OCI-LY1 (cell line): ENCODE data around the gene ERO1A.

Source experiments
- H2AFZ ChIP-seq: fragments of 200-600 bp; sonication (generic), shearing (Covaris generic); 2 replicates; pipeline ENCODE4 v1.6.0; 2014; ENCODE audit warnings: antibody characterized with exemption, mild to moderate bottlenecking, low read length
- H3F3A ChIP-seq: fragments of 200-600 bp; sonication (generic), shearing (Covaris generic); 2 replicates; pipeline ENCODE4 v1.6.0; 2014; ENCODE audit warnings: mild to moderate bottlenecking, antibody characterized with exemption, low read length, moderate library complexity; ENCODE audit not compliant: insufficient read depth
- H3K27ac ChIP-seq: fragments of 200-600 bp; sonication (generic); 2 replicates; pipeline ENCODE4 v1.5.1; 2014; ENCODE audit warnings: low read length, mixed run types, mild to moderate bottlenecking, low read depth; ENCODE audit not compliant: poor library complexity, severe bottlenecking
- H3K27me3 ChIP-seq: fragments of 200-600 bp; sonication (generic); 2 replicates; pipeline ENCODE4 v1.6.0; 2014; ENCODE audit warnings: antibody characterized with exemption, mild to moderate bottlenecking, low read length, moderate library complexity; ENCODE audit not compliant: insufficient read depth
- H3K36me3 ChIP-seq: fragments of 200-600 bp; sonication (generic); 2 replicates; pipeline ENCODE4 v1.6.1; 2014; ENCODE audit warnings: mild to moderate bottlenecking, antibody characterized with exemption, low read length, moderate library complexity, mixed read lengths; ENCODE audit not compliant: insufficient read depth
- H3K4me1 ChIP-seq: fragments of 200-600 bp; sonication (generic); 2 replicates; pipeline ENCODE4 v1.5.1; 2014; ENCODE audit warnings: mild to moderate bottlenecking, low read length, moderate library complexity; ENCODE audit not compliant: insufficient read depth, severe bottlenecking
- H3K4me2 ChIP-seq: fragments of 200-600 bp; sonication (generic), shearing (Covaris generic); 2 replicates; pipeline ENCODE4 v1.6.1; 2014; ENCODE audit warnings: low read length
- H3K4me3 ChIP-seq: fragments of 200-600 bp; sonication (generic); 2 replicates; pipeline ENCODE4 v1.5.1; 2014; ENCODE audit warnings: low read length, low read depth, mild to moderate bottlenecking, mixed read lengths; ENCODE audit not compliant: poor library complexity, severe bottlenecking
- H3K79me2 ChIP-seq: fragments of 200-600 bp; shearing (Covaris generic); 2 replicates; pipeline ENCODE4 v1.6.1; 2016; ENCODE audit warnings: mixed run types, low read length, mixed read lengths; ENCODE audit not compliant: insufficient read depth
- H3K9ac ChIP-seq: fragments of 200-600 bp; sonication (generic), shearing (Covaris generic); 2 replicates; pipeline ENCODE4 v1.6.1; 2014; ENCODE audit warnings: mild to moderate bottlenecking, low read length, mixed read lengths
- H3K9me2 ChIP-seq: fragments of 200-600 bp; sonication (generic), shearing (Covaris generic); 2 replicates; pipeline ENCODE4 v1.6.1; 2014; ENCODE audit warnings: low read depth, mild to moderate bottlenecking, low read length, mixed read lengths
- H3K9me3 ChIP-seq: fragments of 200-600 bp; shearing (Covaris generic); 2 replicates; pipeline ENCODE4 v1.6.1; 2014; ENCODE audit warnings: low read length, mixed read lengths
- H4K20me1 ChIP-seq: fragments of 200-600 bp; sonication (generic), shearing (Covaris generic); 2 replicates; pipeline ENCODE4 v1.6.0; 2016; ENCODE audit warnings: mild to moderate bottlenecking, low read length; ENCODE audit not compliant: insufficient read depth
- EZH2 ChIP-seq: fragments of 200-600 bp; sonication (generic), shearing (Covaris generic); IDR thresholded peaks from 2 replicates; pipeline ENCODE4 v1.8.0; 2017; ENCODE audit warnings: borderline replicate concordance, mixed run types, mild to moderate bottlenecking, antibody characterized with exemption, low read length, moderate library complexity, mixed read lengths
- TF ChIP-seq, protein P1 (sequence below): fragments of 200-600 bp; sonication (generic), shearing (Covaris generic); IDR thresholded peaks from 2 replicates; pipeline ENCODE4 v1.5.1; 2017; ENCODE audit warnings: mild to moderate bottlenecking, antibody characterized with exemption, low read length, moderate library complexity, mixed read lengths

Gene ERO1A

DNA sequence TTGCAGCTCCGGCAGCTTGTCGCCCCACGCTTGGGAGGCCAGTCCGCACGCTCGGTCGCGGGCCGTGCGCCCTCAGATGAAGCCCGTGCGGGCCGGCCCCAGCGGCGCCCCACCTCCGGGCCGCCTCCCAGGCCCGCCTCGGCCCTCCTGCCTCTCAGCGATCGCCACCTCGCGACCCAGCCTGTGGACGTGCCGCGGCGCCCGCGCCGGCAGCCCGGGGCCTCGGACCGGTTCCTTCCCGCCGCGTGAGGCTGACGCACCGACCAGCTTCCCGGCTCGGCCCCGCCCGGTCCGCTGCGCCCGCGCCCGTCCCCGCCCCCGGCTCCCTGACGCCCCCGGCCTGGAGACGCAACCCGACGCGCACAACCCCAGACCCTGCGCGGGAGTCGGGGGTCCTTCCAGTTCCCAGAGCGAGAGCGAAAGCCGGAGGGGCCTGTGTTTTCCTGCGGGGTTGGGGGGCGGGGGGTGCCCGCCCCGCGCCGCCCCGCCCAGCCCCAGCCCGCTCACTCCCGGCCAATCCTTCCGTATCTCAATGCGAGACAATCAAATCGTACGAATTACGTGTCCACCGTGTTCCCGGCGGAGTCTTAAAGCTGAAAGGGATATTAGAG is at the start of gene ERO1A:
Gene ERO1A, minus strand, starts transcription at position 78 of the 611 bp plus-strand sequence. Its CDS starts 77 bp downstream, at position 1.
- TF ChIP-seq, protein P1, sequence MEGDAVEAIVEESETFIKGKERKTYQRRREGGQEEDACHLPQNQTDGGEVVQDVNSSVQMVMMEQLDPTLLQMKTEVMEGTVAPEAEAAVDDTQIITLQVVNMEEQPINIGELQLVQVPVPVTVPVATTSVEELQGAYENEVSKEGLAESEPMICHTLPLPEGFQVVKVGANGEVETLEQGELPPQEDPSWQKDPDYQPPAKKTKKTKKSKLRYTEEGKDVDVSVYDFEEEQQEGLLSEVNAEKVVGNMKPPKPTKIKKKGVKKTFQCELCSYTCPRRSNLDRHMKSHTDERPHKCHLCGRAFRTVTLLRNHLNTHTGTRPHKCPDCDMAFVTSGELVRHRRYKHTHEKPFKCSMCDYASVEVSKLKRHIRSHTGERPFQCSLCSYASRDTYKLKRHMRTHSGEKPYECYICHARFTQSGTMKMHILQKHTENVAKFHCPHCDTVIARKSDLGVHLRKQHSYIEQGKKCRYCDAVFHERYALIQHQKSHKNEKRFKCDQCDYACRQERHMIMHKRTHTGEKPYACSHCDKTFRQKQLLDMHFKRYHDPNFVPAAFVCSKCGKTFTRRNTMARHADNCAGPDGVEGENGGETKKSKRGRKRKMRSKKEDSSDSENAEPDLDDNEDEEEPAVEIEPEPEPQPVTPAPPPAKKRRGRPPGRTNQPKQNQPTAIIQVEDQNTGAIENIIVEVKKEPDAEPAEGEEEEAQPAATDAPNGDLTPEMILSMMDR = no peak
- no peak for TF ChIP-seq EZH2
- Histone ChIP-seq H3F3A (no peaks in the 10 kb centered on the region), H3K9me2 (no peaks in the 10 kb centered on the region), H3K4me2 (peak within 1 kb of the TSS; percentile 76), H3K4me1 (peaks cover 29% of the 10 kb centered on the region), H3K9me3 (no peaks in the 10 kb centered on the region), H3K27me3 (no peaks in the 10 kb centered on the region), H3K9ac (peak within 1 kb of the TSS; percentile 88), H2AFZ (peak within 1 kb of the TSS; percentile 90), H4K20me1 (no peaks in the 10 kb centered on the region), H3K4me3 (peak within 1 kb of the TSS; percentile 91), H3K36me3 (no peaks in the 10 kb centered on the region), H3K27ac (peak within 1 kb of the TSS; percentile 83), H3K79me2 (peaks cover 41% of the 10 kb centered on the region)

DNA sequence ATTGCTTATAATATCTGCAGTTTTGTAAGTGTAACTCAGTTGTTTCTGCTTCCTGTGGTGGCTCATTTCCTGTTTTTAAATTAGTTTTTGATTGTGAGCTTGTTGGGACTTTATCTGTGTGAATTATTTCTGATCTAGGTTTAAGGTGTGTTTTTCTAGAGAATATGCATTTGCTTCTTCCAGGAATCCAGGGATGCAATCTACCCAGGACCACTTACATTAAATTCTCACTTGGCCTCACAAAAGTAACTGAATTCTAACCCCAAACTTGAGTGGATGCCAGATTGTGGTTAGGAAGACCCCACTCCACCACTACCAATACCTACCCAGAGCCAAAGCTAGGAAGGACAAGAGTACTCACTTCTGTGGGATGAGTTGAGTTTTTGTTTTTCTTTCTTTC is 46.5 kb upstream of the ERO1A start:
- Histone ChIP-seq H3K9me3 (no peaks in the 10 kb centered on the region), H4K20me1 (no peaks in the 10 kb centered on the region), H3F3A (no peaks in the 10 kb centered on the region), H3K4me3 (peak overlapping the region; percentile 33), H3K4me2 (peak overlapping the region; percentile 55), H3K79me2 (peaks cover 56% of the 10 kb centered on the region), H3K27ac (peak overlapping the region; percentile 90), H3K9me2 (no peaks in the 10 kb centered on the region), H3K36me3 (peaks cover 27% of the 10 kb centered on the region), H2AFZ (no peak overlapping the region), H3K27me3 (no peaks in the 10 kb centered on the region), H3K4me1 (peaks cover 26% of the 10 kb centered on the region), H3K9ac (peak overlapping the region; percentile 48)
- TF ChIP-seq EZH2 = no peak
- TF ChIP-seq, protein P1 = no peak

GRCh38 chr14:52740751-52741150 is 45.4 kb upstream of the ERO1A start:
- Histone ChIP-seq H3K27me3 (no peaks in the 10 kb centered on the region), H3K79me2 (peaks cover 66% of the 10 kb centered on the region), H3K4me3 (no peak overlapping the region), H3K27ac (peak overlapping the region; percentile 7), H3K9ac (no peak overlapping the region), H4K20me1 (no peaks in the 10 kb centered on the region), H3K36me3 (peaks cover 20% of the 10 kb centered on the region; the same call in 1 of the 2 replicates), H3K9me2 (no peaks in the 10 kb centered on the region), H3K4me1 (peaks cover 31% of the 10 kb centered on the region), H3F3A (no peaks in the 10 kb centered on the region; the same call in 1 of the 2 replicates), H2AFZ (no peak overlapping the region), H3K4me2 (no peak overlapping the region), H3K9me3 (no peaks in the 10 kb centered on the region)
- TF ChIP-seq EZH2 = no peak
- TF ChIP-seq, protein P1 = no peak
